Brain microvascular endothelial cell (primary cell): Measurements from ENCODE around the gene DRC7.

ENCODE experiments used
- DNase-seq: peaks from one replicate; pipeline ENCODE4 v3.0.0-alpha.2; 2020
- H3K27ac ChIP-seq: fragments of 250-450 bp; sonication (Bioruptor Pico); 2 replicates; pipeline ENCODE4 v1.5.1; 2020; ENCODE audit warnings: mild to moderate bottlenecking, moderate library complexity
- H3K27me3 ChIP-seq: fragments of 250-450 bp; sonication (Bioruptor Pico); replicated peaks from 2 replicates; pipeline ENCODE4 v1.5.1; 2020; ENCODE audit warnings: mild to moderate bottlenecking
- H3K36me3 ChIP-seq: fragments of 250-450 bp; sonication (Bioruptor Pico); replicated peaks from 2 replicates; pipeline ENCODE4 v1.5.1; 2020; ENCODE audit warnings: mild to moderate bottlenecking
- H3K4me3 ChIP-seq: 2 replicates; pipeline ENCODE4 v1.5.1; 2011; ENCODE audit warnings: low read depth, mild to moderate bottlenecking, control low read depth, low read length, moderate library complexity
- CTCF ChIP-seq: IDR thresholded peaks from 2 replicates; pipeline ENCODE4 v1.5.1; 2011; ENCODE audit warnings: low read depth, mild to moderate bottlenecking, moderate library complexity, low read length, control low read depth, inconsistent platforms; ENCODE audit errors: missing control alignments
- in situ Hi-C: cut with HindIII; loops from 2 replicates; pipeline ENCODE4 v1.10.0; 2017; ENCODE audit warnings: low sequenced_read_pairs, low pct_ligation_motif_present

The DRC7 gene

GRCh38 chr16:57677622-57678369 lies 16.8 kb upstream of the DRC7 start:
- no peak for DNase-seq
- no peak for TF ChIP-seq CTCF
- H3K27me3 ChIP-seq, result peaks cover 7% of the 10 kb centered on the region

DNA sequence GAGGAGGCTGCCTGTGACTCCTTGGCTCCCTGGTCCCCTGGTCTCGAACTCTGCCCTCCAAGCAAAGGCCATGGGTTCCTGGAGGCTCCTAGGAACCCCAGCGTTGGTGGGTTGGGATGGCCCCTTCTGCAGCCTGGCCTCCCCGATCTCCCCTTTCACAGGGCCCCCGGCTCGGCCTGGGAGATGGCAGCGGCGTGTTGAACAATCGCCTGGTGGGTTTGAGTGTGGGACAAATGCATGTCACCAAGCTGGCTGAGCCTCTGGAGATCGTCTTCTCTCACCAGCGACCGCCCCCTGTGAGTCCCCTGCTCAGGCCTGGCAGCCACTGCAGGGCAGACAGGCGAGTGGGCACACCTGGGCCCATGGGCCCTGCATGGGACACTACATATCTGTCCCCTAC lies 15.6 kb upstream of the DRC7 start:
- in situ Hi-C loops, result no loop called here
- no peaks in the 10 kb centered on the region for H3K27me3 ChIP-seq
- no peaks in the 10 kb centered on the region for H3K36me3 ChIP-seq
- no peak overlapping the region for H3K27ac ChIP-seq
- no peak for TF ChIP-seq CTCF
- H3K4me3 ChIP-seq, result no peak overlapping the region
- no peak for DNase-seq

More at GRCh38 chr16:57677622-57678369, 16.8 kb upstream of the DRC7 start:
- H3K4me3 ChIP-seq, result no peak overlapping the region
- no peak overlapping the region for H3K27ac ChIP-seq
- in situ Hi-C loops, result no loop called here
- no peaks in the 10 kb centered on the region for H3K36me3 ChIP-seq

DNA sequence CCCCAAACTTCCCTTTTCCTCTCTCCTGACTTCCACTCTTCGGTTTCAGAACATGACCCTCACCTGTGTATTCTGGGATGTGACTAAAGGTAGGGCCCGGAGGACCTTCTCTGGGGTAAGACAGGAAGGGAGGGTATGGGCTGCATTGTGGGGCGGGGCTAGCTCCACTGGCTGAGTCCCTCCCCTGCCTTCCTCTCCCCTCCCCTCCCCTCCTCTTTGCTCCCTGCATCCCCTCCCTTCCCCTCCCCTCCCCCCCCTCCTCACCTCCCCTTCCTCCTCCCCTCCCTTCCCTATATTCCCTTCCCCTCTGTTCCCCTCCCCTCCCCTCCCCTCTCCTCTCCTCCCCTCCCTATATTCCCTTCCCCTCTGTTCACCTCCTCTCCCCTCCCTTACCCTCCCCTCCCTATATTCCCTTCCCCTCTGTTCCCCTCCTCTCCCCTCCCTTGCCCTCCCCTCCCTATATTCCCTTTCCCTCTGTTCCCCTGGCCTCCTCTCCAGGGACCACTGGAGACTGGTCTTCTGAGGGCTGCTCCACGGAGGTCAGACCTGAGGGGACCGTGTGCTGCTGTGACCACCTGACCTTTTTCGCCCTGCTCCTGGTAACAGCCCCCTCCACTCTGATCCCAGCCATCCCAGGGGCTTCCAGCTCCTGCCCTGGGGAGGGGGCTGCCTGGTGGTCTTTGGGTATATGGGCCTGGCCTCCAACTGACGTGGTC lies 14.7 kb upstream of the DRC7 start:
- no peaks in the 10 kb centered on the region for H3K27me3 ChIP-seq
- no peak for DNase-seq
- no peak overlapping the region for H3K4me3 ChIP-seq
- in situ Hi-C loops, result no loop called here
- no peak for TF ChIP-seq CTCF
- no peaks in the 10 kb centered on the region for H3K36me3 ChIP-seq
- H3K27ac ChIP-seq, result no peak overlapping the region

DNA sequence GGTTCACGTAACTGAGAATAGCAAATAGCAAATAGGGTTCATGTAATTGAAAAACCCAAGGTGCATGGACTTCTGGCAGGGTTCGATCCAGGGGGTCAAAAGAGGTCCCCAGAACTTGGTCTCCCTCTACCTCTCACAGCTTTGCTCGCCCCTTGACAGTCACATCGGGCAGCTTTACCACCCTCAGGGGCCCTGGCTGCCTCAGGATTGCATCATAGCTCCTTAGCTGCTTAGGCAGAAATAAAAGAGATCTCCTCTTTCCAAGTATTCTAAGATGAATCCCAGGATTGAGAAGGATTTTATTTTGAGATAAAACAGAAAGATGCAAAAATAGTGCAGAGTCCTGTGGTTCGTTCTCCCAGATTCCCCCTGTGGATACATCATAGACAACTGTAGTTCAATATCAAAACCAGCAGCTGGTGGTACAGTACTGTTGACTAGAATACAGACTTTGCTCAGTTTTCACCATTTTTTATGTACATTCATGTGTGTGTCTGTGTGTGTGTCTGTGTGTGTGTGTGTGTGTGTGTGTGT lies 13.7 kb upstream of the DRC7 start:
- Histone ChIP-seq H3K27ac (no peak overlapping the region), H3K27me3 (no peaks in the 10 kb centered on the region), H3K36me3 (no peaks in the 10 kb centered on the region), H3K4me3 (no peak overlapping the region)
- no peak for DNase-seq
- TF ChIP-seq CTCF, result no peak
- in situ Hi-C loops, result no loop called here

DNA sequence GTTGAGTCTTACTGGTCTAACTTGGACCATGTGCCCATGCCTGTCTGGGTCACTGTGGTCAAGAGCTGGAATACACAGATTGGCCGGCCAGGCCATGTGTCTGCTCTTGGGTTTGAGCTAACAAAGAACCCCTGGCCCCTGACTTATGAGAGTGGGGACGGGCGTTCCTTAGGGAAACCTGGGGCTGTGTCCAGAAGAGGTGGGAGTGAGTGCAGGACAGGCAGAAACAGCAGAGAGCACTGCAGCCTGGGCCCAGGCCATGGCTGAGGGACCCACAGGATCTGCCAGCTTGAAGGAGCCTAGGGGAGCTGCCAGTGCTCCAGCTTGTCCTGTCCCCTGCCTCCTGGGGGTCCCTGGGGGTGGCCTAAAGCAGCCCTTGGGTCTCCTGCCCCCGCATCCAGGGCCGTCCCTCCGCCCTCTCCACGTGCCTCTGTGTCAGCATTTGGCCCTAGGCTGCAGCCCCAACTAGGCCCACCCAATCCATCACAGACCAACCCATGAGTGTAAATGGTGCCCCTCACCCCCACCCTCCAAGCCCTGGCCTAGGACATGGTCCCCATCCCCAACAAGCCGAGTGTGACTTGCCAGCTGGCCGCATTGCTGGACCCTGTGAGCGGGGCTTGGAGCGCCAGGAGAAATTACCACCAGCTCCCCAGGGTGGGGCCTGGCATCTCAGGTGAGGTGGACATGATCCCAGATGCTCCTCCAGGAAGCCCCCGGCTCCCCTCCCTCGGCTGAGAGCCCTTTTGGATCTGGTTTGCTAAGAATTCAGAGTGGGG lies 12.5 kb upstream of the DRC7 start:
- DNase-seq, result no peak
- Histone ChIP-seq H3K36me3 (no peaks in the 10 kb centered on the region), H3K27me3 (no peaks in the 10 kb centered on the region), H3K27ac (no peak overlapping the region), H3K4me3 (no peak overlapping the region)
- in situ Hi-C loops, result no loop called here
- TF ChIP-seq CTCF, result no peak
